Measurements from ENCODE around the gene PTPN12.
A peak's percentile ranks its signal among the peaks of the same experiment; 100 is the strongest.
"Not testable (repeated sequence)": the region's sequence is repeated elsewhere in the genome, so short reads cannot be mapped to it uniquely, and the experiment has no call there.

PTPN12 gene

DNA sequence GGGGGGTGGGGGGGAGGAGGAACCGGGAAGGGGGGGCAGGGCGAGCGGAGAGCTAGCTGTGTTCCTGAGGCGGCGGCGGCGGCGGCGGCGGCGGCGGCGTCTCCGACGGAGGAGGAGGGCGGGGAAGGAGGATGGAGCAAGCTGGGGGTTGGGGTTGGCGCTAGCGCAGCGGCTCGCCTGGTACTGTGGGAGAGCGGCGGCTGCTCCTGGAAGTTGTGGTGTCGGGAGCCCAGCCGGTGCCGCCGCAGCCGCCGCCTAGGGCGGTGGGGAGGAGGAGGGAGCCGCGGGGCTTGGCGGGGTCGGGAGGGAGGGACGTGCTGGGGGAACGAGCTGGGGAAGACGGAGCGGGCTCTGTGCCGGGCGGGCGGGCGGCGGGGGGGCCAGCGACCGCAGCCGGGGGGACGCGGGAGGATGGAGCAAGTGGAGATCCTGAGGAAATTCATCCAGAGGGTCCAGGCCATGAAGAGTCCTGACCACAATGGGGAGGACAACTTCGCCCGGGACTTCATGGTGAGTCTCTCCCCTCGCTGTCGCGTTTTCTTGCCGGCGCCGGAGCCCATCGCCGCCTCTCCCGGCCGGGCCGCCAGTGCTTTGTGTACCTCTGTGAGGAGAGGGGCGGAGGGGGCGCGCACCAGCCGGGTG lies at the start of gene PTPN12:
PTPN12 (plus strand) TSS at position 160 of the 642 bp plus-strand sequence; CDS start at position 412, 252 bp downstream.
- TF ChIP-seq, protein P1, sequence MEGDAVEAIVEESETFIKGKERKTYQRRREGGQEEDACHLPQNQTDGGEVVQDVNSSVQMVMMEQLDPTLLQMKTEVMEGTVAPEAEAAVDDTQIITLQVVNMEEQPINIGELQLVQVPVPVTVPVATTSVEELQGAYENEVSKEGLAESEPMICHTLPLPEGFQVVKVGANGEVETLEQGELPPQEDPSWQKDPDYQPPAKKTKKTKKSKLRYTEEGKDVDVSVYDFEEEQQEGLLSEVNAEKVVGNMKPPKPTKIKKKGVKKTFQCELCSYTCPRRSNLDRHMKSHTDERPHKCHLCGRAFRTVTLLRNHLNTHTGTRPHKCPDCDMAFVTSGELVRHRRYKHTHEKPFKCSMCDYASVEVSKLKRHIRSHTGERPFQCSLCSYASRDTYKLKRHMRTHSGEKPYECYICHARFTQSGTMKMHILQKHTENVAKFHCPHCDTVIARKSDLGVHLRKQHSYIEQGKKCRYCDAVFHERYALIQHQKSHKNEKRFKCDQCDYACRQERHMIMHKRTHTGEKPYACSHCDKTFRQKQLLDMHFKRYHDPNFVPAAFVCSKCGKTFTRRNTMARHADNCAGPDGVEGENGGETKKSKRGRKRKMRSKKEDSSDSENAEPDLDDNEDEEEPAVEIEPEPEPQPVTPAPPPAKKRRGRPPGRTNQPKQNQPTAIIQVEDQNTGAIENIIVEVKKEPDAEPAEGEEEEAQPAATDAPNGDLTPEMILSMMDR (IDR thresholded peaks at IDR 0.05; ENCODE audit: borderline replicate concordance, insufficient read depth, low read depth, low read length): no peak

DNA sequence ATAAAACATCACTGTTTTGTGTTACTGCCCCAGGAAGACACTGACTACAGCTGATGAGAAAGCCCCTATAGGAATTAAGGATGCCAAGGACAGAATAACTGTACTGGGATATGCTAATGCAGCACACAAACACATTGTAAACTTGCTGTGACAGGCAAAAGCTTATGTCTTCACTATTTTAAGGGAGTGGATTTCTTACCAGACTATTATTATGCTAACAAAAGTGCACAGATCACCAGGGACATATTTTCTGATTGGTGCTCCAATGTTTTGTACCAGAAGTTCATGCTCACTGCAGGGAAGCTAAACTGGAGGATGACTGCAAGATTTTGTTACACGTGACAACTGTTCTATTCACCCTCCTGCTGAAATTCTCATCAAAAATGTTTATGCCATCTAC lies 48.1 kb upstream of the PTPN12 start:
- no peak overlapping the region for H3K4me3 ChIP-seq (ENCODE audit: low read depth, low read length)
- TF ChIP-seq, protein P1 (IDR thresholded peaks at IDR 0.05; ENCODE audit: borderline replicate concordance, insufficient read depth, low read depth, low read length): no peak

More for the DNA sequence above, at the start of gene PTPN12:
- peak within 1 kb of the TSS; percentile 96 for H3K4me3 ChIP-seq (ENCODE audit: low read depth, low read length)

DNA sequence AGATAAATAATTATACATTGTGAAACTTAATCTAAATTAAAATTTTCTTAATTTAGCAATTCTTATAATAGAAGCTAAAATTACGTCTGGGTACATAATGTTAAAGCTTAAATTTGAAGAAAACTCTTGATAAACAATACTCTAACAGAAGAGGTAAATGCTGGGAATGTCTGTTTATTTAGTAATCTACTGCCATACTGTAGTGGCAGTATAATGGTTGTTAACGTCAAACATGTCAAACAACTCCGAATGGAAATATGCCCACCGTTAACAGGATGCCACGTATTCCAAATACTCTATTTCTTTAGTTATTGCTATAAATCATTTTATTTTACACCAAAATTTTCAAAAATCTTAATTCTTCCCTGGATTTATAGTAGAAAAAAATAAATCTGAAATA lies 40.0 kb upstream of the PTPN12 start:
- H3K4me3 ChIP-seq (ENCODE audit: low read depth, low read length): no peak overlapping the region
- TF ChIP-seq, protein P1 (IDR thresholded peaks at IDR 0.05; ENCODE audit: borderline replicate concordance, insufficient read depth, low read depth, low read length): no peak

DNA sequence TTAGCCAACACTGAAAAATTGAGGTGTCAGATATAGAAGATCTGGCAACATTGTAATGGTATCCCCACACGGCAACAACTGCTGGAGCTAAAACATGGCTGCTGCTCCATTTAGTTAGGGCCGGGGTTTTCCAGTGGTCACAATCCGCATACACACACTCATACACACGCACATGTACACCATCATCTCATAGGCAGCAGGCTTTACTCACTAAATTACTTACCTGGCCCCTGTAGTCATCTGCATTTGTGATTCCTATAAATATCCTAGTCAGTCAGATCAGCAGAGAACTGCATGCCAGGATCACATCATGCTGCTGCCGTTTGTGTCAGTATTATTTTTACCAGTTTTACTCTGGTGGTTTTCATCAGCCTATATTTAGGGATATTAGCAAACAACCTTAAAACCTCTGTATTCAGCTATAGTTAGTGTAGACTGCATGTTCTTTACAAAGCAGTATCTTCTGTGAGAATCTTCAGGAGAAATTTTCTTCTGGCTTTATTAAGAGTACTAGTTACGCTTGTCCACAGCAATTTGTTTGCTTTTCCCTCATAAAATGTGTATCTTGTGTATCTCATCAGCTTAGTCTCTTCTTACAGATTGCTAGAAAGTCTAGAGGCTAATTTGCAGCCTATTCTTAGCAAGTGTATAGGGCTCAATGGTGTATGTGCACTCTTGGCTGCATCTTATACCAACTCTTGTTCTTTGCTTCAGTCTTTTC lies 38.3 kb upstream of the PTPN12 start:
- TF ChIP-seq, protein P1 (IDR thresholded peaks at IDR 0.05; ENCODE audit: borderline replicate concordance, insufficient read depth, low read depth, low read length): no peak
- H3K4me3 ChIP-seq (ENCODE audit: low read depth, low read length): peak overlapping the region; percentile 15

DNA sequence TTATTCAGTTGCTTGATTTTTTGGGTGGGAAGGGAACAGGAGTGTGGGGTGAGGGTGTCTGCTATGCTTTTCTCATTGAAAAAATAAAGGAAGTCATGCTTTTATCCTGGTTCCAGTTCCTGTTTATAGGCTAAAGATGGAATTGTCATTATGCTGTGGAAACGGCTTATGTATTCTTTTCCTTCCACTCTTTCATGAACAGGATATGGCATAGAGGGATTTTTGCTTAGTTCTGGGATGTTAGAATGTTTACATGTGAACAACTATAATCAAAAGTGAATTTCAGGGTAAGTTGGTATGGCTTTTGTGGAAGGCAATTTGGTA lies 35.9 kb upstream of the PTPN12 start:
- H3K4me3 ChIP-seq (ENCODE audit: low read depth, low read length): no peak overlapping the region
- TF ChIP-seq, protein P1 (IDR thresholded peaks at IDR 0.05; ENCODE audit: borderline replicate concordance, insufficient read depth, low read depth, low read length): no peak

DNA sequence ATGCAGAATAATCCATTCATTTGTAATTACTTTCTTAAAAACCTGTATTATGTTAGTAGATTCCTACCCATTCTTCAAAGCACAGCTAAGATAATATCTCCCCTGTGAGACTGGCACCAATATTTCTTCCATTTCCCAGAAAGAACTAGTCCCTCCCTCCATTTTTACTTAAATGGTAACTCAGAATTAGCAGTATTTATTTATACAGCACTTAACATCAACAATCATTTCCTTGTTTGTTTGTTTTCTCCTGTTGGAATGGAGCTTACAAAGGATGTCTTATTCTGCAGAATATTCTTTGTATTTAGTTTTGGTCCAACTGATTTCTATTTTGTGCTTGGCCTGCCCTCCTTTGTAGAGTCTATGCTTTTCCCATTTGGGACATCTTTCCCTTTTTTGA lies 32.1 kb upstream of the PTPN12 start:
- TF ChIP-seq, protein P1 (IDR thresholded peaks at IDR 0.05; ENCODE audit: borderline replicate concordance, insufficient read depth, low read depth, low read length): no peak
- no peak overlapping the region for H3K4me3 ChIP-seq (ENCODE audit: low read depth, low read length)

DNA sequence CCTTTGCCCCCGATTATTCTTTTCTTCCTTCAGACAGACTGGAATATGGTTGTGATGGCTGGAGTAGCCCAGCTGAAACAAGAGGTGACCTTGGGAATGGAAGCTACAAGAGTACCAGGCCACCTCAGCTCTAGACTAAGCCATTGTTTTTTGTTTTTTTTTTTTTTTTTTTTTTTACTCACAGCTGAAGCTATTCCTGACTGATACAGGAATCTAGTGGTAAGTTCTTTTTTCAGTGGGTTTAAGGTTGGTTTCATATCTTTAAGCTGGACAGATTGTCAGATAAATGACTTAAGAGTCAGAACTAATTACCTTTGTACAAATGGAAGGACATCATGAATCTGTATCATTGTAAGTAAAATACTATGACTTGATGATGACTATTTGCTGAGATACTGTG lies 30.2 kb upstream of the PTPN12 start:
- TF ChIP-seq, protein P1 (IDR thresholded peaks at IDR 0.05; ENCODE audit: borderline replicate concordance, insufficient read depth, low read depth, low read length): no peak

DNA sequence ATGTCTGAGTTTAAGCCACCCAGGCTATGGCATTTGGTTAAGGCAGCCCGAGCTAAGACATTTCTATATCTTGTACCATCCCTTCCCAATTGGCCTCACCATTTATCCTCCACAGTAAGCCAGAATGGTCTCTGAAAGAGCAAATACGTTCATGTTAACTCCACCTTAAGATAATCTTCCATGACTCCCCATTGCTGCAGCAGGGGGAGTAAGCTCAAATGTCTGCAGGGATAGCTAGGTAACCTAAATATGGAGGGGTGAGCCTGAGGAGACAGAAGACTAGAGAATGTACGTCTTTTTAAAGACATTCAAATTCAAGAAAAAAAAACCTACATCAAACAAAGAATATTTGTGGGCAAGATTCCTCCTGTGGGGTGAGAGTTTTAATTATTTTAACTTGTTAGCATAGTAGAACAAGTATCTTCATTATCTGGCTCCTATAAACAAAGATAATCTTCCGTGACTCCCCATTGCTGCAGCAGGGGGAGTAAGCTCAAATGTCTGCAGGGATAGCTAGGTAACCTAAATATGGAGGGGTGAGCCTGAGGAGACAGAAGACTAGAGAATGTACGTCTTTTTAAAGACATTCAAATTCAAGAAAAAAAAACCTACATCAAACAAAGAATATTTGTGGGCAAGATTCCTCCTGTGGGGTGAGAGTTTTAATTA lies 24.0 kb upstream of the PTPN12 start:
- H3K4me3 ChIP-seq (ENCODE audit: low read depth, low read length): not testable (repeated sequence)

More for the DNA sequence above, 30.2 kb upstream of the PTPN12 start:
- H3K4me3 ChIP-seq (ENCODE audit: low read depth, low read length): no peak overlapping the region
